ENCODE results near the gene MYOM3.

MYOM3 gene

GRCh38 chr1:24095140-24095859, 16.6 kb downstream of the MYOM3 start:
- no peak for DNase-seq

GRCh38 chr1:24094554-24094953, 17.4 kb downstream of the MYOM3 start:
- DNase-seq = no peak

- DNase-seq = no peak
Measured at GRCh38 chr1:24093732-24094131, 18.2 kb downstream of the MYOM3 start.

GRCh38 chr1:24092979-24093378, 19.0 kb downstream of the MYOM3 start:
- DNase-seq = no peak

- DNase-seq = no peak
Measured at GRCh38 chr1:24091971-24092482, 19.9 kb downstream of the MYOM3 start.

GRCh38 chr1:24090736-24091135, 21.2 kb downstream of the MYOM3 start:
- no peak for DNase-seq

- DNase-seq = no peak
Measured at GRCh38 chr1:24089743-24090555, 22.0 kb downstream of the MYOM3 start.

GRCh38 chr1:24089027-24089742, 22.8 kb downstream of the MYOM3 start:
- no peak for DNase-seq

- DNase-seq = no peak
Measured at GRCh38 chr1:24086466-24086865, 25.5 kb downstream of the MYOM3 start.

- DNase-seq = no peak
Measured at GRCh38 chr1:24085546-24085945, 26.4 kb downstream of the MYOM3 start.

- no peak for DNase-seq
Measured at GRCh38 chr1:24085007-24085406, 26.9 kb downstream of the MYOM3 start.

GRCh38 chr1:24084050-24084449, 27.9 kb downstream of the MYOM3 start:
- no peak for DNase-seq

GRCh38 chr1:24082372-24082771, 29.6 kb downstream of the MYOM3 start:
- no peak for DNase-seq

- no peak for DNase-seq
Measured at GRCh38 chr1:24081190-24081589, 30.7 kb downstream of the MYOM3 start.

- no peak for DNase-seq
Measured at GRCh38 chr1:24080131-24080530, 31.8 kb downstream of the MYOM3 start.

- no peak for DNase-seq
Measured at GRCh38 chr1:24077278-24077978, 34.5 kb downstream of the MYOM3 start.

GRCh38 chr1:24075946-24076345, 36.0 kb downstream of the MYOM3 start:
- no peak for DNase-seq

GRCh38 chr1:24075590-24075854, 36.4 kb downstream of the MYOM3 start:
- no peak for DNase-seq

GRCh38 chr1:24074817-24075589, 36.9 kb downstream of the MYOM3 start:
- DNase-seq = no peak

GRCh38 chr1:24074196-24074595, 37.7 kb downstream of the MYOM3 start:
- DNase-seq = no peak

GRCh38 chr1:24071941-24072340, 40.0 kb downstream of the MYOM3 start:
- DNase-seq = no peak

GRCh38 chr1:24070821-24071393, 41.0 kb downstream of the MYOM3 start:
- peak; percentile 73 for DNase-seq
